Body of pancreas (tissue), 4 donors: ENCODE data around the gene FCHSD2. TPM values are rescaled to one million over a fixed set of nuclear protein-coding genes. Genes with fewer than 3 reads are reported as not detected.

Experiments used
- ATAC-seq: fragments of 150-250 bp; one replicate; pipeline ENCODE4 v1.9.1; 2016
- DNase-seq, 4 donors: peaks; one replicate each; pipeline ENCODE4 v3.0.0-alpha.2; 2019
- H3K27ac ChIP-seq, 4 donors: fragments of 200-600 bp; sonication (generic); 1 replicate in 3 of 4; 2 replicates in 1 of 4; pipeline versions ENCODE4 v1.5.1 to v1.6.1; 2016 to 2019; ENCODE audit warnings: mild to moderate bottlenecking in 1 of 4, mixed read lengths in 1 of 4, moderate library complexity in 1 of 4
- H3K27me3 ChIP-seq, 2 donors: fragments of 200-600 bp; sonication (generic); one replicate each; pipeline ENCODE4 v1.6.0; 2016; ENCODE audit warnings: mild to moderate bottlenecking in 1 of 2
- H3K36me3 ChIP-seq, 2 donors: fragments of 200-600 bp; sonication (generic); replicated peaks in 1 of 2; 2 replicates each; pipeline ENCODE4 v1.5.1; 2016; ENCODE audit warnings: low read depth in 2 of 2; ENCODE audit not compliant: insufficient read depth in 1 of 2
- H3K4me1 ChIP-seq: fragments of 200-600 bp; sonication (generic); one replicate; pipeline ENCODE4 v1.6.0; 2016
- H3K4me3 ChIP-seq, 2 donors: fragments of 200-600 bp; sonication (generic); 1 replicate in 1 of 2; 2 replicates in 1 of 2; pipeline ENCODE4 v1.5.1; 2016 to 2019
- H3K9me3 ChIP-seq, 3 donors: fragments of 200-600 bp; sonication (generic); 1 replicate in 2 of 3; 2 replicates in 1 of 3; pipeline ENCODE4 v1.5.1; 2016
- POLR2A ChIP-seq, 3 donors: fragments of 450-650 bp; IDR thresholded peaks; one replicate each; pipeline ENCODE4 v1.6.1; 2016; ENCODE audit warnings: antibody characterized with exemption in 3 of 3, mild to moderate bottlenecking in 2 of 3
- WGBS, 2 donors: methylation state at CpG; one replicate each; pipeline ENCODE4 v1.1.5; 2017; 5-methylcytosine and 5-hydroxymethylcytosine counted together
- intact Hi-C: fragments of 100-400 bp; cut with DNase I; formaldehyde crosslinking; loops from one replicate; pipeline ENCODE4 v1.15.1; 2023
- total RNA-seq, 2 donors: library from RNA; depleted of rRNA; stranded (reverse); fragments of >200 nt; gene quantifications; one replicate each; pipeline ENCODE4 v1.1.0, GENCODE V29; 2016
- TF ChIP-seq, protein P1 (sequence below), 7 experiments: fragments of 450-650 bp in 4 of 7; fragments of 200-600 bp in 3 of 7; sonication (generic) in 3 of 7; IDR thresholded peaks; one replicate each; pipeline ENCODE4 v1.5.1; 2016 to 2019; ENCODE audit warnings: antibody characterized with exemption in 7 of 7

Gene FCHSD2
- total RNA-seq, 2 donors from 2014 or later = 7.3 to 8.0 TPM

DNA sequence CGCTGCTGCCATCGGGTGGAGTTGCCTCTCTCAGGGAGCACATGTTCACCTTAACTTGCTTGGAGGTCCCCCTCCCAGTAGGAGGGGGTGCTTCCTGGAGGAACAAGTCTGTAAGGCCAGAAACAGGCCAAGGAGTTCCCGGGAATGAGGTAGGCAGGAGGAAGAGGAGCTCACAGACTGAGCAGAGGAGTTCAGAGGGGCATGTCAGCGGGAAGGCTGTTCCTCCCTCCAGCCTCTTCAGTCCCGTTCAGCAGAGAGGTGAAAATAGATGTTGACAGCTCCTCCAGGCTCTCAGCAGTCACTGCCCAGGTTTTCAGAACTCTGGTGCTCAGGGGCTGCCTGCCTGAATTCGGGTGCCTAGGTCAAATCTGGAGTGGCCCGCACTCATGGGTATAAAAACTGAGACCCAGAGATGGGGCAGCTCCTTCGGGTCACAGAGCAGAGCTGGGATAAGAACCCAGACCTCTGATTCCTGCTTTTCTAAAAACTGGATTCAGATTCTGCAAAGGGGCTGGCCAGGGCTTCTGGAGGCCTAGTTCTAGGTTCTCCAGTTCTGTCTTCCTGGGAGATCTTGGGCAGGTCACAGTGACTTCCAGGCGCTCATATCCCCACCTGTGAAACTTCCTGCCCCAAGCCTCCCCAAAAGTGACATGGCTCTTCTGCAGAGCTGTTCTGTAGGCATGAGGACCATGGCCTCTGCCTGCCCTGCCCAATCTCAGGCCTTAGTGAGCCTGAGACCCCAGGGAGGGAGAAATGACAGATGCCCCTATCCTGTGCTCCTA lies 309.6 kb downstream of the FCHSD2 start:
- Histone ChIP-seq H3K4me3 (no peak overlapping the region), H3K9me3 (no peaks in the 10 kb centered on the region), H3K27me3 (no peaks in the 10 kb centered on the region), H3K4me1 (peaks cover 8% of the 10 kb centered on the region), H3K27ac (peak overlapping the region in 1 of 4 donors; percentile 26), H3K36me3 (peaks cover 0 to 1% of the 10 kb centered on the region in 2 donors)
- ATAC-seq (no peak), DNase-seq (no peak)
- 69 to 97% methylated on average over 5 to 9 of the region's 9 CpGs for WGBS, 2 donors
- intact Hi-C loops = loop anchor here (5.0 kb wide), 1 partner anchor 345 kb away; no protein-coding TSS in a partner anchor
- TF ChIP-seq, protein P1, sequence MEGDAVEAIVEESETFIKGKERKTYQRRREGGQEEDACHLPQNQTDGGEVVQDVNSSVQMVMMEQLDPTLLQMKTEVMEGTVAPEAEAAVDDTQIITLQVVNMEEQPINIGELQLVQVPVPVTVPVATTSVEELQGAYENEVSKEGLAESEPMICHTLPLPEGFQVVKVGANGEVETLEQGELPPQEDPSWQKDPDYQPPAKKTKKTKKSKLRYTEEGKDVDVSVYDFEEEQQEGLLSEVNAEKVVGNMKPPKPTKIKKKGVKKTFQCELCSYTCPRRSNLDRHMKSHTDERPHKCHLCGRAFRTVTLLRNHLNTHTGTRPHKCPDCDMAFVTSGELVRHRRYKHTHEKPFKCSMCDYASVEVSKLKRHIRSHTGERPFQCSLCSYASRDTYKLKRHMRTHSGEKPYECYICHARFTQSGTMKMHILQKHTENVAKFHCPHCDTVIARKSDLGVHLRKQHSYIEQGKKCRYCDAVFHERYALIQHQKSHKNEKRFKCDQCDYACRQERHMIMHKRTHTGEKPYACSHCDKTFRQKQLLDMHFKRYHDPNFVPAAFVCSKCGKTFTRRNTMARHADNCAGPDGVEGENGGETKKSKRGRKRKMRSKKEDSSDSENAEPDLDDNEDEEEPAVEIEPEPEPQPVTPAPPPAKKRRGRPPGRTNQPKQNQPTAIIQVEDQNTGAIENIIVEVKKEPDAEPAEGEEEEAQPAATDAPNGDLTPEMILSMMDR (IDR thresholded peaks at IDR 0.05) = no peak
- no peak for TF ChIP-seq POLR2A (IDR thresholded peaks at IDR 0.05)

DNA sequence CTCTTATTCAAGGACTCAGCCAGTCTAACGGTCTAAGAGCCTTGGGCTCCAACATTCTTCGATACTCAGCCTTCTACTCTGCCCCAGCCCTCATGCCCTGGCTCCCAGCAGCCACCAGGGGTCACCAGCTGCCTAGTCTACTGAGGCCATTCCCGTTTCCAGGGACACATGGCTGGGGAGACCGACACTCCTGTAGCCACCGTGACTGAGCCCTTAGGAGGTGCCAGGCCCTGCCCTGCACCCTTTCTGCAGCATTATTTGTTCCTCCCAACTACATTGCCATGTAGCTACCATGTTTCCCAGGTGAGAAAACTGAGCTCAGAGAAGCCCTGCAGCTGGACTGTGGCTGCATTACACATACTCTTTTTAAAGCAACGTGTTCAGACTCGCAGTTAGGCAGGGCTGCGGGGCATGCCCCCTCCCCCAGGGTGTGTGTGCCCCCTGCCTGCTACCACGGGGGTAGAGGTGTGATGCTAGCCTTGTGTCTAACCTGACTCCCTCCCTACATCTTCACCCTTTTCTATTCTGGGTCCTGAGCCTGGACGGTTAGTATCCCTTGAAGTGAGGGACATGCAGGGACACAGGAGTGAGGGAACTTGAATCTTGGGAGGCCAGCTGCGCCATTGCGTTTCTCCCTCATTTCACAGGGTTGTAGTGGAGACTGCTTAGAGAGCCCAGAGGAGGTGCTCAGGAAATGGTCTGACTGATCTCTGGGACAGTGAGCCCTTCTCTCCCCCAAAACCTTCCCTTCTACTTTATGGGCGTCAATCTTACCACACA lies 310.4 kb downstream of the FCHSD2 start:
- Histone ChIP-seq H3K36me3 (no peaks in the 10 kb centered on the region), H3K4me1 (peaks cover 8% of the 10 kb centered on the region), H3K27ac (peak overlapping the region in 1 of 4 donors; percentile 26), H3K9me3 (no peaks in the 10 kb centered on the region), H3K27me3 (no peaks in the 10 kb centered on the region), H3K4me3 (no peak overlapping the region)
- 34 to 37% methylated on average over 11 to 13 of the region's 13 CpGs for WGBS, 2 donors
- TF ChIP-seq POLR2A (IDR thresholded peaks at IDR 0.05) = no peak
- TF ChIP-seq, protein P1 (IDR thresholded peaks at IDR 0.05) = peak; percentile 88 to 98 (median 96)
- DNase-seq = peak; percentile 87 to 90 (median 88)
- ATAC-seq = peak; percentile 94
- intact Hi-C loops = loop anchor here (5.0 kb wide), 1 partner anchor 346 kb away; no protein-coding TSS in a partner anchor

DNA sequence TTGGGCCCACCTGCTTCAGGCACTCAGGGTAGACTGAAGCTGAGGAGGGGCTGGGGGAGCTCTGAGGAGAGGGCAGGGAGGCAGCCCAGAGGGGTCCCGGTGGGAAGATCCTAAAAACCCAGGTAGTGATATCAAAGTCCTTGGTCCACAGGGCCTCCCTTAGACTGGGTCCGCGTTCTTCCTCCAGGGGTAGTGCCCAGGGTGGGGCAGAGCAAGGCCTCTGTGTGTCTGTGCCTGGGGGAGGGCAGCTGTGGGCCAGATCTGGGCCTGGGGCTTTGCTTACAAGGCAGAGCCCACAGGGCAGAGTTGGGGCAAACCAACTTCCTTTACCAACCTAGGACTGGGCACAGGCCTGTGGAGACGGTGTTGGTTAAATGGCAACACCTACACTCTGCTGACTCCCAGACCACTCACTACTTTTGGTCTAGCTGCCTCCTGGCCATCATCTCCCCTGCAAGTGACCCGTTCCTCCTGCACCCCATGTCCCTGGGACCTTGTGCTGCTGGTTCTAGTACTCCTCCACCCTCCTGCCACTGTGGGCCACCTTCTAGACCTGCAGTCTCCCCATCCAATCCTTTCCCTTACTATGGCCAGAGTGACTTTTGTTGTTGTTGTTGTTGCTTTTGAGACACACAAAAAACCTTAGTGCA lies 312.1 kb downstream of the FCHSD2 start:
- TF ChIP-seq, protein P1 (IDR thresholded peaks at IDR 0.05) = no peak
- no peak for TF ChIP-seq POLR2A (IDR thresholded peaks at IDR 0.05)
- Histone ChIP-seq H3K36me3 (no peaks in the 10 kb centered on the region), H3K4me1 (peaks cover 8% of the 10 kb centered on the region), H3K9me3 (no peaks in the 10 kb centered on the region), H3K27me3 (no peaks in the 10 kb centered on the region), H3K4me3 (no peak overlapping the region), H3K27ac (no peak overlapping the region)
- ATAC-seq (no peak), DNase-seq (no peak)
- 88 to 90% methylated on average over 4 to 5 of the region's 5 CpGs for WGBS, 2 donors
- intact Hi-C loops = loop anchor here (5.0 kb wide), 1 partner anchor 347 kb away; no protein-coding TSS in a partner anchor

DNA sequence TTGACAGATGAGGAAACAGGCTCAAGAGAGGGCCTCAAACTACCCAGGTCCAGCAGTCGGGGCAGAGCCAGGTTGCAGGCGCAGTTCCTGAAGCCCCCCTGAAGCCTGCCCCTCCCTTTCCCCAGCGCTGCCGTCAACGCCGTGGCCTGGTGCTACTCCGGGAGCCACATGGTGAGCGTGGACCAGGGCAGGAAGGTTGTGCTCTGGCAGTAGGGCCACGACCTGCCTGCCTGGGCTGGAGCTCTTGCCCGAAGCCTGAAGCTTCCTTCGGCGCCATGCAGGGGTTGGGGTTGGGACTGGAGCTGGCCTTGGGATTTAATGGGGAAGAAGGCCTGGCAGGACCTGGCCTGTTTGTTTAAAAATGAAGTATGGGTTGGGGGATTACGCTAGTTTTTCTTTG lies 312.9 kb downstream of the FCHSD2 start:
- Histone ChIP-seq H3K27ac (no peak overlapping the region), H3K27me3 (no peaks in the 10 kb centered on the region), H3K36me3 (no peaks in the 10 kb centered on the region), H3K9me3 (no peaks in the 10 kb centered on the region), H3K4me1 (peaks cover 8% of the 10 kb centered on the region), H3K4me3 (no peak overlapping the region)
- ATAC-seq (no peak), DNase-seq (no peak)
- 93 to 95% methylated on average over 13 of the region's 13 CpGs for WGBS, 2 donors
- TF ChIP-seq, protein P1 (IDR thresholded peaks at IDR 0.05) = no peak
- no peak for TF ChIP-seq POLR2A (IDR thresholded peaks at IDR 0.05)
- intact Hi-C loops = no loop called here
